Sigmoid colon (tissue), 7 donors: Measurements from ENCODE around the gene SRP68. TPM values are rescaled to one million over a fixed set of nuclear protein-coding genes. Genes with fewer than 3 reads are reported as not detected.

Experiments
- DNase-seq: peaks from one replicate; pipeline ENCODE4 v3.0.0-alpha.2; 2019
- H3K27ac ChIP-seq, 4 donors: fragments of 200-600 bp; sonication (generic); one replicate each; pipeline ENCODE4 v1.5.1; 2016 to 2019; ENCODE audit warnings: mild to moderate bottlenecking in 1 of 4
- H3K27me3 ChIP-seq, 3 donors: fragments of 200-600 bp; sonication (generic); one replicate each; pipeline ENCODE4 v1.5.1; 2019; ENCODE audit warnings: mild to moderate bottlenecking in 1 of 3
- H3K36me3 ChIP-seq, 4 donors: fragments of 200-600 bp; sonication (generic); one replicate each; pipeline ENCODE4 v1.5.1; 2016 to 2019
- H3K4me1 ChIP-seq, 4 donors: fragments of 200-600 bp; sonication (generic); one replicate each; pipeline ENCODE4 v1.5.1; 2017 to 2019
- H3K4me3 ChIP-seq, 4 donors: fragments of 200-600 bp; sonication (generic); one replicate each; pipeline ENCODE4 v1.5.1; 2017 to 2019; ENCODE audit warnings: mild to moderate bottlenecking in 2 of 4, moderate library complexity in 1 of 4
- H3K9me3 ChIP-seq, 4 donors: fragments of 200-600 bp in 3 of 4; sonication (generic) in 3 of 4; one replicate each; pipeline versions ENCODE4 v1.5.1 to v1.6.1; 2013 to 2019
- CTCF ChIP-seq, 4 experiments: fragments of 450-650 bp in 3 of 4; fragments of 200-600 bp in 1 of 4; IDR thresholded peaks; one replicate each; pipeline ENCODE4 v1.5.1; 2016 to 2019; ENCODE audit warnings: antibody characterized with exemption in 4 of 4, mild to moderate bottlenecking in 3 of 4, moderate library complexity in 2 of 4
- EP300 ChIP-seq, 4 donors: sonication (generic); formaldehyde crosslinking; IDR thresholded peaks; one replicate each; pipeline ENCODE4 v1.6.1; 2017; ENCODE audit warnings: antibody characterized with exemption in 4 of 4
- POLR2A ChIP-seq, 2 donors: fragments of 450-650 bp; IDR thresholded peaks; one replicate each; pipeline ENCODE4 v1.6.1; 2016; ENCODE audit warnings: antibody characterized with exemption in 2 of 2, mild to moderate bottlenecking in 2 of 2, moderate library complexity in 2 of 2
- POLR2AphosphoS5 ChIP-seq, 4 donors: sonication (generic); formaldehyde crosslinking; IDR thresholded peaks; one replicate each; pipeline ENCODE4 v1.6.1; 2017; ENCODE audit warnings: antibody characterized with exemption in 4 of 4
- WGBS, 2 donors: extraction: QIAGEN DNeasy Blood & Tissue Kit; methylation state at CpG; one replicate each; pipeline ENCODE4 v1.1.7; 2013; 5-methylcytosine and 5-hydroxymethylcytosine counted together
- intact Hi-C: fragments of 100-400 bp; cut with DNase I; formaldehyde crosslinking; loops from one replicate; pipeline ENCODE4 v1.15.1; 2023
- polyA plus RNA-seq, 3 donors: library from polyadenylated mRNA; stranded (reverse); fragments of 200-250 nt; gene quantifications; one replicate each; pipeline ENCODE4 v1.2.3, GENCODE V29; 2013
- total RNA-seq, 4 donors: library from RNA; depleted of rRNA; stranded (reverse); fragments of >200 nt; gene quantifications; one replicate each; pipeline ENCODE4 v1.1.0, GENCODE V29; 2016
- donor health status: healthy with polysubstance abuse.
- donor health status: Bipolar disorder and iron deficiency.
- donor health status: healthy.

The SRP68 gene
- total and polyA plus RNA-seq, 7 donors: 37.2 to 60.6 (median 53.1) TPM

- Histone ChIP-seq H3K36me3 (peaks cover 0 to 24% (median 17%) of the 10 kb centered on the region in 4 donors), H3K9me3 (no peaks in the 10 kb centered on the region), H3K4me1 (peaks cover 0 to 25% (median 21%) of the 10 kb centered on the region in 4 donors), H3K27ac (peak overlapping the region; percentile 79 to 86 (median 84)), H3K27me3 (no peaks in the 10 kb centered on the region), H3K4me3 (peak overlapping the region; percentile 69 to 95 (median 74))
- WGBS, 2 donors: 83 to 86% methylated on average over 29 of the region's 29 CpGs
- TF ChIP-seq EP300 (IDR thresholded peaks at IDR 0.05) (no peak), POLR2AphosphoS5 (IDR thresholded peaks at IDR 0.05) (no peak), POLR2A (IDR thresholded peaks at IDR 0.05) (no peak), CTCF (IDR thresholded peaks at IDR 0.05) (no peak)
- intact Hi-C loops: no loop called here
- peak; percentile 56 for DNase-seq
These were observed 32.0 kb upstream of the SRP68 start for GRCh38 chr17:76104140-76104895.

- WGBS, 2 donors: 5% methylated on average over 55 of the region's 55 CpGs
- Histone ChIP-seq H3K27ac (peak within 1 kb of the TSS; percentile 79 to 86 (median 84)), H3K4me1 (peaks cover 0 to 25% (median 21%) of the 10 kb centered on the region in 4 donors), H3K4me3 (peak within 1 kb of the TSS; percentile 69 to 95 (median 74)), H3K27me3 (no peaks in the 10 kb centered on the region), H3K36me3 (peaks cover 0 to 31% (median 22%) of the 10 kb centered on the region in 4 donors), H3K9me3 (no peaks in the 10 kb centered on the region)
- peak; percentile 42 to 79 (median 72) for TF ChIP-seq POLR2AphosphoS5 (IDR thresholded peaks at IDR 0.05)
- peak in 3 of 4 experiments; percentile 8 to 23 (median 18) for TF ChIP-seq CTCF (IDR thresholded peaks at IDR 0.05)
- TF ChIP-seq POLR2A (IDR thresholded peaks at IDR 0.05): no peak
- TF ChIP-seq EP300 (IDR thresholded peaks at IDR 0.05): no peak
- intact Hi-C loops: no loop called here
- peak; percentile 94 for DNase-seq
These were observed 31.2 kb upstream of the SRP68 start, which contains the start of gene EXOC7 for GRCh38 chr17:76103274-76104139. TSS of gene EXOC7 (minus strand) at chr17:76103787. CDS start at chr17:76103692, 95 bp downstream.

- WGBS, 2 donors: 1 to 2% methylated on average over 4 of the region's 4 CpGs
- peaks cover 0 to 37% (median 24%) of the 10 kb centered on the region in 4 donors for H3K36me3 ChIP-seq
- intact Hi-C loops: no loop called here
- TF ChIP-seq EP300 (IDR thresholded peaks at IDR 0.05): no peak
- TF ChIP-seq CTCF (IDR thresholded peaks at IDR 0.05): no peak
- TF ChIP-seq POLR2A (IDR thresholded peaks at IDR 0.05): no peak
- no peak for TF ChIP-seq POLR2AphosphoS5 (IDR thresholded peaks at IDR 0.05)
- H3K27me3 ChIP-seq: no peaks in the 10 kb centered on the region
- H3K9me3 ChIP-seq: no peaks in the 10 kb centered on the region
- H3K4me3 ChIP-seq: peak overlapping the region; percentile 69 to 95 (median 74)
- peak overlapping the region; percentile 79 to 86 (median 84) for H3K27ac ChIP-seq
- DNase-seq: no peak
- H3K4me1 ChIP-seq: peaks cover 0 to 25% (median 21%) of the 10 kb centered on the region in 4 donors
These were observed 30.6 kb upstream of the SRP68 start for GRCh38 chr17:76102944-76103273.

GRCh38 chr17:76097716-76098295 lies 25.5 kb upstream of the SRP68 start:
- intact Hi-C loops: no loop called here
- peaks cover 15 to 88% (median 68%) of the 10 kb centered on the region in 4 donors for H3K36me3 ChIP-seq
- no peak overlapping the region for H3K27ac ChIP-seq
- peaks cover 0 to 15% (median 13%) of the 10 kb centered on the region in 4 donors for H3K4me1 ChIP-seq
- no peak overlapping the region for H3K4me3 ChIP-seq
- H3K27me3 ChIP-seq: no peaks in the 10 kb centered on the region
- DNase-seq: no peak
- no peaks in the 10 kb centered on the region for H3K9me3 ChIP-seq
- WGBS, 2 donors: 92 to 97% methylated on average over 19 of the region's 19 CpGs
- TF ChIP-seq POLR2AphosphoS5 (IDR thresholded peaks at IDR 0.05): no peak
- no peak for TF ChIP-seq CTCF (IDR thresholded peaks at IDR 0.05)
- TF ChIP-seq EP300 (IDR thresholded peaks at IDR 0.05): no peak
- TF ChIP-seq POLR2A (IDR thresholded peaks at IDR 0.05): no peak
